ENCODE results near the gene ILF2. TPM values are rescaled to one million over a fixed set of nuclear protein-coding genes. Genes with fewer than 3 reads are reported as not detected.

The ILF2 gene
- total RNA-seq, 1 donor from 2014 or later: 474 TPM

DNA sequence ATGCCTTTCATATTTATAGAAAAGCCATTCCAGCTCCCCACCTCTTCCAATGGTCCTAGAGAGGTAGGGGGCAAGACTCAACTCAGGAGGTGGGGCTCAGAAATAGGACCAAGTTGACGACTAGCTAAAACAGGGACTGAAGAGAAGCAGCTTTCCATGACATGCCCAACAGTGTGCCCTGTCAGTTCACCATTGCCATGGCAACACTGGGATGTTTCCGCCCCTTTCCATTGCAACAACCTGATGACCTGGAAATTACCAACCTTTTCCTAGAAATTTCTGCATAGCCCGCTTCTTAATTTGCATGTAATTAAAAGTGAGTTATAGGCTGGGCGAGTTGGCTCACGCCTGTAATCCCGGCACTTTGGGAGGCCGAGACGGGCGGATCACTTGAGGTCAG, 34.7 kb upstream of the ILF2 start:
- Histone ChIP-seq H3K27me3 (no peaks in the 10 kb centered on the region), H4K20me1 (ENCODE audit: low read depth) (no peaks in the 10 kb centered on the region), H3K27ac (no peak overlapping the region), H3K36me3 (no peaks in the 10 kb centered on the region), H3K4me1 (no peaks in the 10 kb centered on the region), H3K4me2 (no peak overlapping the region), H3K4me3 (no peak overlapping the region), H3K79me2 (ENCODE audit: low read depth) (no peaks in the 10 kb centered on the region), H3F3A (ENCODE audit: low read depth) (peaks cover 3% of the 10 kb centered on the region), H3K9ac (no peak overlapping the region), H3K9me3 (ENCODE audit: low read depth) (no peaks in the 10 kb centered on the region), H2AFZ (replicated peaks) (no peak overlapping the region)
- no peak for DNase-seq (ENCODE audit: low spot score)
- Mint-ChIP-seq H3K4me3 (no peak overlapping the region), H3K4me1 (no peaks in the 10 kb centered on the region), H3K9me3 (no peaks in the 10 kb centered on the region), H3K36me3 (no peaks in the 10 kb centered on the region), H3K27ac (no peak overlapping the region), H3K27me3 (ENCODE audit: insufficient read depth, low read depth) (no peaks in the 10 kb centered on the region)
- TF ChIP-seq EZH2phosphoT487 (IDR thresholded peaks at IDR 0.05): no peak
- TF ChIP-seq EZH2 (IDR thresholded peaks at IDR 0.05): no peak
- TF ChIP-seq, protein P1, sequence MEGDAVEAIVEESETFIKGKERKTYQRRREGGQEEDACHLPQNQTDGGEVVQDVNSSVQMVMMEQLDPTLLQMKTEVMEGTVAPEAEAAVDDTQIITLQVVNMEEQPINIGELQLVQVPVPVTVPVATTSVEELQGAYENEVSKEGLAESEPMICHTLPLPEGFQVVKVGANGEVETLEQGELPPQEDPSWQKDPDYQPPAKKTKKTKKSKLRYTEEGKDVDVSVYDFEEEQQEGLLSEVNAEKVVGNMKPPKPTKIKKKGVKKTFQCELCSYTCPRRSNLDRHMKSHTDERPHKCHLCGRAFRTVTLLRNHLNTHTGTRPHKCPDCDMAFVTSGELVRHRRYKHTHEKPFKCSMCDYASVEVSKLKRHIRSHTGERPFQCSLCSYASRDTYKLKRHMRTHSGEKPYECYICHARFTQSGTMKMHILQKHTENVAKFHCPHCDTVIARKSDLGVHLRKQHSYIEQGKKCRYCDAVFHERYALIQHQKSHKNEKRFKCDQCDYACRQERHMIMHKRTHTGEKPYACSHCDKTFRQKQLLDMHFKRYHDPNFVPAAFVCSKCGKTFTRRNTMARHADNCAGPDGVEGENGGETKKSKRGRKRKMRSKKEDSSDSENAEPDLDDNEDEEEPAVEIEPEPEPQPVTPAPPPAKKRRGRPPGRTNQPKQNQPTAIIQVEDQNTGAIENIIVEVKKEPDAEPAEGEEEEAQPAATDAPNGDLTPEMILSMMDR (IDR thresholded peaks at IDR 0.05): no peak

DNA sequence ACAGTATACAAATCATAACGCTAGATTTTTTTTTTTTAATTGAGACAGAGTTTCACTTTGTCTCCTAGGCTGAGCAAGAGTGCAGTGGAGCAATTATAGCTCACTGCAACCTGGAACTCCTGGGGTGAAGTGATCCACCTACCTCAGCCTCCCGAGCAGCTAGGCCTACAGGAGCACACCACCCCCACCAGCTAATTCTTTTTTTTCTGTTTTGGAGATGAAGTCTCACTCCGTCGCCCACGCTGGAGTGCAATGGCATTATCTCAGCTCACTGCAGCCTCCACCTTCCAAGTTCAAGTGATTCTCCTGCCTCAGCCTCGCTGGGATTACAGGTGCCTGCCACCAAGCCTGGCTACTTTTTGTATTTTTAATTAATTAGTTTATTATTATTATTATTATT, 29.0 kb upstream of the ILF2 start:
- Mint-ChIP-seq H3K27me3 (ENCODE audit: insufficient read depth, low read depth) (peaks cover 2% of the 10 kb centered on the region), H3K4me1 (peaks cover 17% of the 10 kb centered on the region), H3K4me3 (no peak overlapping the region), H3K9me3 (no peaks in the 10 kb centered on the region), H3K27ac (no peak overlapping the region), H3K36me3 (no peaks in the 10 kb centered on the region)
- no peak overlapping the region for H3K9ac ChIP-seq
- no peaks in the 10 kb centered on the region for H3K79me2 ChIP-seq (ENCODE audit: low read depth)
- H3K27ac ChIP-seq: no peak overlapping the region
- no peak overlapping the region for H3K4me3 ChIP-seq
- peaks cover 19% of the 10 kb centered on the region for H3K4me1 ChIP-seq
- H3K4me2 ChIP-seq: no peak overlapping the region
- no peaks in the 10 kb centered on the region for H3K36me3 ChIP-seq
- no peak overlapping the region for H2AFZ ChIP-seq (replicated peaks)
- no peaks in the 10 kb centered on the region for H3K9me3 ChIP-seq (ENCODE audit: low read depth)
- TF ChIP-seq EZH2phosphoT487 (IDR thresholded peaks at IDR 0.05) (no peak), EZH2 (IDR thresholded peaks at IDR 0.05) (no peak)
- TF ChIP-seq, protein P1 (IDR thresholded peaks at IDR 0.05): no peak
- DNase-seq (ENCODE audit: low spot score): no peak
- no peaks in the 10 kb centered on the region for H3K27me3 ChIP-seq
- H3F3A ChIP-seq (ENCODE audit: low read depth): peaks cover 9% of the 10 kb centered on the region
- H4K20me1 ChIP-seq (ENCODE audit: low read depth): no peaks in the 10 kb centered on the region

DNA sequence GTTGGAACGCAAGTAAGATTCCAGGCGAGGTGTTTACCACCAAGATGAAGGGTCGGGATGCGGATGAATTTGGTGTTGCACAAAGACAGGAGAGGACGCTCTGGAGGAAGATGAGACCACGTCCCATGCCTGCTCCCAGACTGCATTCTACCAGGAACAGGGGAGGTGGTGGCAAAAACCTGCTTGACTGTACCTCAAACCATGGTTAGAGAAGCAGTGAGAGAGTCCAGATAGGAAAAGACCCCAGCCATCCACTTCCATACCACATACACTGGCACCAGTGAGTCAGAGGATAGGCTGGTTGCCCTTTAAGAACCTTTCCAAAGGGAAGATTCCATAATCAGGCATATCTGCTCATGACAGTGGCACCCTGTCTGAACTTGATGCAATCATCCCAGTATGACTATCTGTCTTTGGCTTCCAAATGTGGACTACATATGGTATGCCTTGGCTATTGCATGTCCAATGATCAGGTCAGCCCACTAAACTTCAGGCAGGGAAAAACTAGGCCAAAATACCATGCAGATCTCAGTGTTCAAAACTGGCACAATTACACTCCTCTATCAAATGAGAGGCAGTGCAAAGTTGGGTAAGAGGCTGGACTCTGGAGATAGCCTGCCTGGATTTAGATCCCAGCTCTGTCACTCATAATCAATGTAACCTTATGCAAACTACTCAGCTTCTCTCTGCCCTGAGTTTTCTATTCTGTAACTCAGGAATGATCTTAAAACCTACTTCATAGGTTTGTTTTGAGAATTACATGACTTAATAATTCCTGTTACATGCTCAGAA, 28.3 kb upstream of the ILF2 start:
- Histone ChIP-seq H3K4me1 (peaks cover 19% of the 10 kb centered on the region), H4K20me1 (ENCODE audit: low read depth) (no peaks in the 10 kb centered on the region), H3K79me2 (ENCODE audit: low read depth) (no peaks in the 10 kb centered on the region), H3K4me2 (no peak overlapping the region), H3K36me3 (no peaks in the 10 kb centered on the region), H3K4me3 (no peak overlapping the region), H3F3A (ENCODE audit: low read depth) (peaks cover 9% of the 10 kb centered on the region), H3K9me3 (ENCODE audit: low read depth) (no peaks in the 10 kb centered on the region), H3K27me3 (no peaks in the 10 kb centered on the region), H3K9ac (no peak overlapping the region), H3K27ac (no peak overlapping the region), H2AFZ (replicated peaks) (peak overlapping the region; percentile 57)
- no peaks in the 10 kb centered on the region for H3K9me3 Mint-ChIP-seq
- peaks cover 2% of the 10 kb centered on the region for H3K27me3 Mint-ChIP-seq (ENCODE audit: insufficient read depth, low read depth)
- peaks cover 17% of the 10 kb centered on the region for H3K4me1 Mint-ChIP-seq
- no peak for DNase-seq (ENCODE audit: low spot score)
- TF ChIP-seq EZH2 (IDR thresholded peaks at IDR 0.05) (no peak), EZH2phosphoT487 (IDR thresholded peaks at IDR 0.05) (no peak)
- TF ChIP-seq, protein P1 (IDR thresholded peaks at IDR 0.05): no peak
- no peak overlapping the region for H3K27ac Mint-ChIP-seq
- H3K4me3 Mint-ChIP-seq: no peak overlapping the region
- H3K36me3 Mint-ChIP-seq: no peaks in the 10 kb centered on the region
